ENCODE data around the gene IL19.
"Not testable (repeated sequence)": the region's sequence is repeated elsewhere in the genome, so short reads cannot be mapped to it uniquely, and the experiment has no call there.

Gene IL19

DNA sequence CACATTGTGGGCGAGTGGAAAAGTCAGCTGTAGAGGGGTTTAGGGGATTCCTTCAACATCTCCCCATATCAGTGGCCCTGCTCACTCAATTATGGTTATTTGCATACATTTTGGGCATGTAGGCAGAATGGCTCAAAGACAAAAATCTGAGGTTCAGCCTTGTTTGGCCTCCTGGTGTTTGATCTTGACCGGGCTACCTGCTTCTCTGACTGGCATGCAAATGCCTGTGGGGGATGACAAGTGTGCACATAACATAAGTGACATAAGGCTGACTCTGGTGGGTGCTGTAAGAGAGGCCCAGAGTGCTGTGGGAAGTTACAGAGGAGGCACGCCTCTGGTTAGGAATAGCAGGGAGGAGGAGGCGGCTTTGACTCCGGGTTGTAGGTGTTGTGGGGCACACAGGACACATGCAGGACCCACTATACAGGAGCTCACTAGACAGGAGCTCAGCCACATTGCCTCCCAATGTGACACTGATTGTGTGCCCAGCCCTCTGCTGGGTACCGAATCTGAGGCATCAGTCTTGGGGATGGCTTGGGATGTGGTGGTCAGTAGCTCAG is 29.4 kb upstream of the IL19 start:
- DNase-seq = no peak

DNA sequence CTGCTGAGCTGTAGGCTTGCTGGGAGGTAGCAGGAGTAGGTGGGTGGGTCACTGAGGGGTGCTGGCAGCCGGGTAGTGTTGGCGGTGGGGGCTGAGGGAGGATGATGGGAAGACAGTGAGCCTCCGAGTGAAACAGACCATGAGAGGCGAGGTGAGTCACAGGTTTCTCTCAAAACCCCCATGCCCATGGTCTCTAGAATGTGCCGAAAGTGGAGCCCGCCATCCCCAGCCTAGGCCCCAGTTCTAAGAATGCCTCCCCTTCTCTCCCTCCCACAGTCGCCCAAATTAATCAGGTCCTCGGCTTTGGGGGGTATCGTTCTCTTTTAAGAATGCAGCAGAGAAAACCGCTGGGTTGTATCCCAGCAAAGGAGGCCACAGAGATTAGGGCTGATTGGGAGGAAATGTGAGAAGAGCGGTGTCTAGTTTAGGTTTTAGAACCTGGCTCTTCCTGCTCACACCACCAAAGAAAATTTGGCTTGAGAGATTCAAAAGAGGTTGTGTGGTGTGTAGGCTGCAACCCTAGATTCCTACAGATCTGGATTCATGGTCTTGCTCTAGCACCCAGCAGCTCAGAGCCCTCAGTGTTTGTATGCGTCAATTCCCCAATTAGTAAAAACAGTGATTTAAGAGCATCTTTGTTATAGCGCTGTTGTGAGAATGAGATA is 27.7 kb upstream of the IL19 start:
- no peak for DNase-seq

DNA sequence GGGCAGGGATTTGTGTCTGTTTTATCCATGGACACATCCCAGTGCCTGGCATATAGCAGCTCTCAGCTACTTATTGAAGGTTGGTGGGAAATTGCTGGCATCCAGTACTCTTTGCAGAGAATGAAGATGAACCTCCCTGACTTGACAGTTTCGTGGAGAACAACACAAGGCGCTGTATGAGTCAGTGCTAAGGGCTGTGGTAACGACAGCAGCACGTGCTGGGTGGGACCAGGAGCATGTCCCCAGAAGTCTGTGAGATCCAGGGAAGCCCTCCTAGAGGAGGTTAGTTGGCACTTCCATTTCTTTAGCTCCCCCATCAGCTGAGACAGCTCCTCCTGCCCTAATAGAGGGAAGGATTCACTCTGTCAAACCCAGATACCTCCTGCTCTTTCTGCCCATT is 25.9 kb upstream of the IL19 start:
- no peak for DNase-seq

DNA sequence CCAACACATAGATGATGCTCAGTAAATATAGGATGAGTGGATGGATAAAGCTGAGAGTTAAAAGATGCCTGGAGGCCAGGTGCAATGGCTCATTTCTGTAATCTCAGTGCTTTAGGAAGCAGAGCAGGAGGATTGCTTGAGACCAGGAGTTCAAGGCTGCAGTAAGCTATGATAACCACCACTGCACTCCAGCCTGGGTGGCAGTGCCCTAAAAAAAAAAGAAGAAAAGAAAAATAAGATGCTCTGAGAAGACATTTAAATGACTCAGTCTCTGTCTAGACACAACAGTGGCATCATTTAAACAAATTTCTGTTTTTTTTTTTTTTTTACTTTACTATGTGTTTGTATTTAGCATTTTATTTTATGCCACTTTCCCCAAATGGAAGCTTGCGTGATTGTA is 25.3 kb upstream of the IL19 start:
- no peak for DNase-seq

DNA sequence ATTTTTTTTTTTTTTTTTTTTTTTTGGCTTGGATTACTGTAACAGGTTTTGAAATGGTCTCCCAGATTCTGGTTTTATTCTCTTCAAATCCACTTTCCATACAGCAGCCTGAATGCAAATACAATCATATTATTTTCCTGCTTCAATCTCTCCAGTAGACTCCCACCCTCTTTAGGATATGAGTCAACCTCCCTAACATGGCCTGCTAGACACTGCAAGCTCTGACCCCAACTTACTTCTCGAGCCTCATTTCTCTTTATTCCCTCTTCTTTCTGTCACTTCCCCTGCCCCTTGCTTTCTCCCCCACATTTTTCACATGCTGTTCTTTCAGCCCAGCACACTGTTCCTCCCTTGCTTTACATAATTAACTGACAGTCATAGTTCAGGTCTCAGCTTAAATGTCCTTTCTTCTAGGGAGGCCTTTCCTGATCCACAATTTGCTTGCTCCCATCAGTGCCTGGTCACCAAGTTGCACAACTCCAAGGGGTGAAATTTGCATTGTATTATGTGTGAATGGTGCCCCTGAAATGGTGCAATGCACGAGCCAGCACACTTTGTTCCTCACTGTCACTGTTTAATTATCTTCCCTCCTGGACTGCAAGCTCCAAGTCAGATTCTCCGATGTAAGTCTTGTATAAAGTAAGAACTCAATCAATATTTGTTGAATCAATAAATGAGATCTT is 22.1 kb upstream of the IL19 start:
- no peak for DNase-seq

DNA sequence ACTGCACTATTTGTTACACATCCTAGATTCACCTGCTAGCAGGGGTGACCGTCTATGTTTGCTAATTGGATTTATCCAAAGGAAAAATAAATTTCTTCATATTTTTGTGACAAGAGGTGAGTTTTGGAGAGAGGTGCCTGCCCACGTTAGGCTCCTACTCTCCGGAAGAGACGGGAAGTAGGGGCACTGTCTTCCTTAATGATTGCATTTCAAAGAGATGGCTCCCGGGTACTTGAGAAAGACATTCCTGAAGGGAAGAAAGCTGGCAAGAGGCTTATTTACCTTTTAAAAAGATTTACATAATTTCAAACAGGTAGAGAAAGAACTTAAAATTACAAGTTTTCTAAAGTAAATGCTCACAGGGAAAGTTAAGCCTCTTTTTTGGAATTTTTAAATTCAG is 18.7 kb upstream of the IL19 start:
- no peak for DNase-seq

DNA sequence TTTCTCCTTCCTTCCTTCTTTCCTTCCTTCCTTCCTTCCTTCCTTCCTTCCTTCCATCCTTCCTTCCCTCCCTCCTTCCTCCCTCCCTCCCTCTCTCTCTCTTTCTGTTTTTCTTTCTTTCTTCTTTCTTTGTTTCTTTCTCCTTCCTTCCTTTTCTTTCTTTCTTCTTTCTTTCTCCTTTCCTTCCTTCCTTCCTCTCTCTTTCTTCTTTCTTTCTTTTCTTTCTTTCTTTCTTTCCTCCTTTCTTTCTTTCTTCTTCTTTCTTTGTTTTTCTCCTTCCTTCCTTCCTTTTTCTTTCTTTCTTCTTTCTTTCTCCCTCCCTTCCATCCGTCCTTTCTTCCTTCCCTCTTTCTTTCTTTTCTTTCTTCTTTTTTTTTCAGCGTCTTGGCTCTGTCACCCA is 18.1 kb upstream of the IL19 start:
- no peak for DNase-seq

DNA sequence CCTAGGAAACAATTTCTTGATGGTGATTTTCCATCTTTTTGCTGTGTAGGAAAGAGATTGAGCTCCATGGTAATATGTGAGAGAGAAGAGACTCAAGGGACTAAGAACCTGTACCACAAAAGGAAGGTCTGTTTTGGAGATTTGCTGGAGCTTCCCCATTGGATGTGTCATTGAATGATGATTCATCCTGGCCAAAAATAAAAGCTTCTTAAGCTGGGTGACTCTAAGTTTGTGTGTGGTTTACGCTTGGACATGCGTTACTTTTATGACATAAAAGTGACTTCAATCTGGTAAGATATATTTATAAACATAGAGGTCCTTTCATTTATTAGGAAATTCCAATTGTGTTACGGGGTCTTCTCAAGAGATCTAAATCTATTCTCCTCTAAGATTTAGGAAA is 17.4 kb upstream of the IL19 start:
- DNase-seq = no peak

DNA sequence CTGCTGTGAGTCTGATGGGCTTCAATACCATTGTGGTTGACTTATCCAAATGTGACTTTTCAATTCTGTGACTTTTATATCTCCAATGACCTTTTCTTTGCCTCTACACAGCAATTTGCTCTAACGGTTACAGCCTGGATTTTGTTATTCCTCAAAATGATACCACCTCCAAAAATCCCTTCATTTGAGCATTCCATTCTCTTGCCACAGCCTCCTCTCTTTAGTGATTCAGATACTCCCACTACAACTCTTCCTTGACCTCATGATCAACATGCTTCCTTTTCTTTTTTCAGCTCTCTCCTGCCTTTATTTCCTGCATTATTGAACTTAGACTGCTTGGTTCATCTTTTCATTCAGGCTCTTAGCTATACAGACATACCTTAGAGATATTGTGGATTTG is 16.6 kb upstream of the IL19 start:
- no peak for DNase-seq

DNA sequence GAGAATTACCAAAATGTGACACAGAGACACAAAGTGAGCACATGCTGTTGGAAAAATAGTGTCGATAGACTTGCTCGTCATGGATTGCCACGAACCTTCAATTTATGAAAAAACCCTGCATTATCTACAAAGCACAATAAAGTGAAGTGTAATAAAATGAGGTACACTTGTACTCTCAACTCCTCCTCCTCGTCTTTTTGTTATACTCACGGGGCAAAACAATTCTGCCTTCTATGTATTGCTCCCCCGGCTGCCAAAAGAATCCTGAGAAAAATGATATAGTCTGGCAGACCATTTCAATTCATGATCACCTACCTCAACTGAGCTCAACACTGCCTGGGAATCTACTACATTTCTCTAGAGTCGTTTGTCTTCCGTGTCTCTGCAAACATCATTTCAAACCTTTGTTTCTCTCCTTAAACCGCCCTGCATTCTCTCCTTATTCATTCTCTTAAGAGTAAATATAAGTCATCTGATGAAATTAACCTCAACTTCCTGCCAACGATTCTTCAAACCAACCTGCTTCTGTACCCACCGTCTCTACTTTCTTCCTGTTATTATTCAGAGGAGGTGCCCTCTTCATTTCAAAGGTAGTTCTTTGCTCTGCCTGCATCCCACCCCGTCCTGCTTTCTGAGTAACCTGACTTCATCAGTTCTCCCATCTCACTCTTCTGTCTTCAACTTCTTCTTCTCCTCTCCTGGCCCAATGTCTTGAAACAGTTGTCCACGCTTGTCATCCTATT is 12.9 kb upstream of the IL19 start:
- no peak for DNase-seq

DNA sequence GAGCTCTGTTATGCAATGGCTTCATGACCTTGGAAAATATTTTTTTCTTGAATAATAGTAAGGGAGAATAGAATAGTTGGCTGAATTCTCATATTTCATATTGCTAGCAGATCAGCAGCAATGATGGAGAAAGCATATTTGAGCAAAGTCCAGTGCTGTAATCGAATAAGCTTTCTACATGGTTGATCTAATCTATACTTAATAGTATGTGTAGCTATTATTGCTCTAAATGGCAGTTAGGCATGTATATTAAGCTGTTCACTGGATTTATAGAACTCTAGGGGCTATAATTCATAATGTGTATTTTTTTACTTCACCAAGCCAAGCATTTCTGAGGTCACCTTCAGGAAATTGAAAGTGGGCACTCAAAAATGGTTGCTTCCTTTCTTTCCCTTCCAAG is 10.0 kb upstream of the IL19 start:
- DNase-seq = no peak

DNA sequence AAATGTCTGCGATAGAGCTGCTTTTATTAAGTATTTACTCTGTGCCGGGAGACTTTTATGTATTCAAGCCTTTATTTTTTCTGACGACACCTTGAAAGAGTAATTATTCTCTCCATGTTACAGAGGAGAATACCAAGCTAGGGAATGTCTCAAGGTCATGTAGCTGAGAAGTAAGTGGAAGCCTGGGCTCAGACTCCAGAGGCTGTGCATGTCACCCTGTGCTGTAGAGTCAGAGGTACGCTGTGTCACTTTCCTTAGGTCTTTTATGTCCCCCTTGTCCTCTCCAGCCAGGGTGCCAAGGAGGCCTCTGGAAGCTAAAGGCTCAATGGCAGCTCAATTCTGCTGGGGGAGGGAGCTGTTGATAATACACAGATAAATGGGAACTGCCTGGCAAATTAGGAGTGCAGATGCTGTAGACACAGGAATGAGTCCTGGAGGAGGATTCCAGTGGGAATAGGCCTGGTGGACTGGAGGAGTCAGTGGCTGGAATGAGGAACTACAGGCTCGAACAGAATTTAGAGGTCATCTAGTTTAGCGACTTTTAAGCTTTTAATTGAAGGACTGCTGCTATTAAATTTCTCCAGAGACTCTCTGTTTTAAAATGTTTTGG is 9.3 kb upstream of the IL19 start:
- DNase-seq = no peak

DNA sequence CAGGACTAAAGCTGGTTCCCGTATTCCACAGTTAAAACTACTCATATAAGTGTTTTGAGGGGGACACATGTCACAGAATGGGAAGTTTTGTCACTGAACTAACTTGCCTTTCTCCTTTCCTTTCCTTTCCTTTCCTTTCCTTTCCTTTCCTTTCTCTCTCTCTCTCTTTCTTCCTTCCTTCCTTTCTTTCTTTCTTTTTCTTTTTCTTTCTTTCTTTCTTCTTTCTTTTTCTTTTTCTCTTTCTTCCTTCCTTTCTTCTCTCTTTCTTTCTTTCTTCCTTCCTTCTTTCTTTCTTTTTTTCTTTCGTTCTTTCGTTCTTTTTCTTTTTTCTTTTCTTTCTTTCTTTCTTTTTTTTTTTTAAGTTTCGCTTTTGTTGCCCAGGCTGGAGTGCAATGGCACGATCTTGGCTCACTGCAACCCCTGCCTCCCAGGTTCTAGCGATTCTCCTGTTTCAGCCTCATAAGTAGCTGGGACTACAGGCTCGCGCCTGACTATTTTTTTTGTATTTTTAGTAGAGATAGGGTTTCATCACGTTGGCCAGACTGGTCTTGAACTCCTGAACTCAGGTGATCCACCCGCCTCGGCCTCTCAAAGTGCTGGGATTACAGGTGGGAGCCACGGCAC is 7.7 kb upstream of the IL19 start:
- not testable (repeated sequence) for DNase-seq

DNA sequence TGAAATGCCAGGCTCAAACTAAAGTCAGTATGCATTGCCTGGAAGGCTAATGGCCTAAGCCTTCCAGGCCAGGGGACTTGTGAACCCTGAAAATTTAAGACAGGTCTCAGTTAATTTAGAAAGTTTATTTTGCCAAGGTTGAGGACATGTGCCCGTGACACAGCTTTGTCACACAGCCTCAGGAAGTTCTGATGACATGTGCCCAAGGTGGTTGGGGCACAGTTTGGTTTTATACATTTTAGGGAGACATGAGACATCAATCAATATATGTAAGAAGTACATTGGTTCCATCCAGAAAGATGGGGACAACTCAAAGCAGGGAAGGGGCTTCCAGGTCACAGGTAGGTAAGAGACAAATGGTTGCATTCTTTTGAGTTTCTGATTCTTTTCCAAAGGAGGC is 4.8 kb upstream of the IL19 start:
- DNase-seq = not testable (repeated sequence)

DNA sequence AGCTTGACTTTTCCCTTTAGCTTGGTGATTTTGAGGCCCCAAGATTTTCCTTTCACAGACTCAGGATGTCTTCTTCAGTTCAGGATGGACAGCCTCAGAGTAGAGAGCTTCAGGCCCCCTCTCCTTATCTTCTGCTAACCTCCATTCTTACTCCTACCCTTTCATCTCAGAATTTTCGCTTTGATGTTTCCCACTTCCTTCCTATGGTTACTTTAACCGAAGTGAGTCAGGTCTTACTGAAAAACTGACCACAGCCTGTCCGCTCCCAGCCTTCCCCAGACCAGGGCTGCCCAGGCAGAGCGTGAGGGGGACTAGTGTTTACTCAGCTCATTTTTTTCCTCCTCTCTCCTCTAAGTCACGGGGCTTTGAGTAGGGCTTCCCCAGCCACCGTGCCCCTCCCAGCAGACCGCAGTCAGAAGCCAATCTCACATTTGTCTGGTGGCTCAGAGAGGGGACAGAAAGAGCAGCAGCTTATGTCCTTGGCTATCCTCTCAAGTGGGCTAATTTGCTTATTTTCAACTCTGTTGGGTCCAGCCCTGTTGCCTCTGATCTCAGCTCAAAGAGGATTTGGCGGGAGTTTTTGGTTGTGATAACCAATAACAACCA is 4.2 kb upstream of the IL19 start:
- no peak for DNase-seq

DNA sequence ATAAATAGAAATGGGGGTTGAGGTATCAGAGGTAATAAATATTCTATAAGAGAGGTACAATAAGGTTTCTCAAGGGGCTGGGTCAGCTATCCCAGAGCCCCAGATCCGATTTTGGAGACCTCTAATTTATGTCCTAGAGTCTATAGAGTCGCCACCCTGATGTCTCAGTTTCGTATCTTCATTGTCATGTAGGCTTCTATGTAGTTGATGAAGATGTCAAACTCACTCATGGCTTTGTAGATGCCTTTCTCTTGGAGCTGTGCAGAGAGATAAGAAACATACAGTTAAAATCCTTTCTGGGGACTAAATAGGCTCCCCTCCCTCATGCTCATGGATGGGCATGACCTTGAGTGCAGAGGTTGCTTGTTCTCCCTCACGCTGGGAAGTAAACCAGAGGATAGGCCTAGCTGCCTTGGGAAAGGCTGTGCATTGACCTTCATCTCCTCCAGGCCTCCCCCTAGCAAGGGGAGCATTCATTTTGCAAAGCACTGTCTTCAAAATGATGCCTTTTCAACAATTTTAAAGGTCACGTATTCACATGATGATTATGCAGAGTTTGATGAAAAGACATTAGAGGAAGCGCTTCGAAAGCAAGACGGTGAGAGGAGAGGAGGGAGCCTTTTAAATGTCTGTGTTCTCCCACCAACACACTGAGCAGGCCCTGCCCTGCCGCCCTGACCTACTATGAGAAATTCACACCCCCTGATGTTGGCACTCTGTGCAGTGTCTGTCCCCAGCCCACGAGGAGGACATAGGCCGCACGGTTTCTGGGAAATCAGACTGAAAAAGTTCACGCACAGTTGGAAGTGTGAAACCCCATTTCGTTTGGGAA is 1.9 kb upstream of the IL19 start:
- no peak for DNase-seq

DNA sequence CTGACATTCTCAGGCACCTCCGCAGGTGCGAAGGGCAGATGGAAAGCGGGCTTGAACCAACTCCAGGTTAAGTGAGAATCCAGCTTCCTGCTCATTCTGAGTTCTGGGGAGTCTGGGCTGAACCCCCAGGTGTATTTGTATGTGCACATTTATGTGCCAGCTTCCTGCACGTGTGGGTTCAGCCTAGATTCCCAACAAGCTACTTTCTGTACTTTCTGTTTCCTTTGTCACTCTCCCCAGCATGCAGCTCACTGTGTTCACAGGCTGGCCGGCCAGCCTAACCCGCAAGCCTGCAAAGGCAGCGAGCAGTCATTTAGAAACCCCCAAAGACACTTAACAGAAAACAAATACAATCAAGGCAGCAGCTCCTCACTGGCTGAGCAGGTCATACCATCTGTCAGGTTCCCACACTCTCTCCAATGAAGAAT is 1.3 kb upstream of the IL19 start:
- DNase-seq = no peak

DNA sequence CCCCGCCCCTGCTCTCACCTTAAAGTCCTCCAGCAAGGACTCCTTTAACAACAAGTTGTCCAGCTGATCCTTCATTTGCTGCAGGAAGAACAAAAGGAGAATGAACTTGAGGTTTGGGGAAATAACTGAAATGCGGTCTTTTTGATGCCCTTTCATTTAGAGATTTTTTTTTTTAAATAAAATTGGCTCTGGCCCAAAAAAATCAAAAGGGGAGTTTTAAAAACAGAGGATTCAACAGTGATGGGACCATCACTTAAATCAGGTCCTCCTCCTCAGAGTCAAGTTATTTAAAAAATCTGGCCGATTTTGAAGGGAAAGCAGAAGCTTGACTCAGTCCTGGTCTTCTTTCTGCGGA is 742 bp downstream of the IL19 start:
- DNase-seq = no peak

DNA sequence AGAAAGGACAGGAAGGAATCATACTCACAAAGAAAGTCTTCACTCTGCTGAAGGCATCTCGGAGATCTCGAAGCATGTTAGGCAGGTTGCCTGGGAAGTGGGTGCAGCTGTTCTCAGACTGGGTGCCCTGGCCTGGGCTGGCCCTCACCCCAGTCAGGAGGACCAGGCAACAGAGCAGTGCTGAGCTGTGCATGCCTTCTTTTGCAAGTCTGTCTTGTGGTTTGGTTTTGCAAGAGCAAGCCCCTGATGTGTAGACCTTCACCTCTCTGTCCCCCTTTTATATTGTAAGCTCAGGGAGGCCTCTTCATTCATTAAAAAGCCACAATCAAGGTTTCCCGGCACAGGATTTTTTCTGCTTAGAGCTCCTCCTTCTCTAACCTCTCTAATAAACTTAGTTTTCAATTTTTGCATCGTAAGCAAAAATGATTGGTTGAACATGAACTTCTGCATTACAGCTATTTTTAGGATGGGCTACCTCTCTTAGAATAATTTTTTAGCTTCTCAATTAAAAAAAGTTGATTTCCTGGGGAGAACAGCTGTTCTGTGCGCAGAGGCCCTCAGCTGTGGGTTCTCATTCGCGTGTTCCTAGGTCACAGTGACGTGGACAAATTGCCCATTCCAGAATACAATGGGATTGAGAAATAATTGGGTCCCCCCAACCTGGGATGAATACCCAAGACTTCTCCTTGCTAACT is 1.8 kb downstream of the IL19 start, which contains the start of gene IL10:
IL10 (minus strand) TSS at position 252 of the 695 bp plus-strand sequence; CDS start at position 193, 59 bp downstream.
- no peak for DNase-seq

DNA sequence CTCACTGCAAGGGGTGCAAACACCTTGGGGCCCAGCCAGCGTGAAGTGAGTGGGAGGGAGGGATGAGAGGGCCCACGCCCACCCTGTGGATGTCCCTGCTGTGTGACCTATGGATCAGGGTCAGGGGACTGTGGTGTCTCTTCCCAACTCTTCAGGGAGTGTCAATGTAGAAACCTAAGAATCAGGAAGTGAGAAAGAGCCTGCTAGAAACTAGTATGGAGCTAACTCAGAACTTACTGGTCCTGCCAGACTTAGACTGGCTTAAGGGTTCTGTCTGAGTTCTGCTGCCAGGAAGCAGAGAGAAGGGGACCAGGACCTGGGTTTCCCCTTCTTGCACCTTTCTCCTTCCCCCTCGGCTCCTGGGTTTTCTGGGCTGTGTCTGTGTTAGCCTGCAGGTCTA is 3.5 kb downstream of the IL19 start:
- DNase-seq = no peak

DNA sequence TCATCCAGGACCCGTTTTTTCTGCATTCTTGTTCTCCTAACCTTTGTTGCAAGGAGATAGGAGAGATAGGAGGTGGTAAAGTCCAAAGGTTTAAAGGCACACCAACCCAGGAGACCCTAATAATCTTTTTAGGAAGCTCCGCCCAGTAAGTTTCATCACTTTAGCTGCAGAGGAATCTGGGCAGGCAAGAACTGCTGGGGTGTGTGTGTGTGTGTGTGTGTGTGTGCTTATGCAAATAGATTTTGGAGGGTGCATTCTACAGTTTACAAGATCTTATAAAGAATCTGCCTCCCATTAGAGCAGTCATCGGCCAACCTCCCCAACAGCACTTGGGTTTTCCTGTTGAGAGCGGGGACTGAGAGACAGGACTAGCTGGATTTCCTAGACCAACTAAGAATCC is 5.7 kb downstream of the IL19 start:
- no peak for DNase-seq
